Ramos (cell line): ENCODE measurements around the gene SLC25A10.
"Not testable (repeated sequence)": the region's sequence is repeated elsewhere in the genome, so short reads cannot be mapped to it uniquely, and the experiment has no call there.

Source experiments
- in situ Hi-C: fragments of 300-500 bp; cut with MboI; formaldehyde crosslinking; loops from one replicate; pipeline ENCODE4 v1.14.3; 2022; ENCODE audit warnings: low sequenced_read_pairs; ENCODE audit not compliant: unreplicated experiment

Gene SLC25A10

GRCh38 chr17:81717766-81718089, 5.6 kb downstream of the SLC25A10 start:
- in situ Hi-C loops: no loop called here

GRCh38 chr17:81719410-81720266, 7.6 kb downstream of the SLC25A10 start:
- in situ Hi-C loops: no loop called here

DNA sequence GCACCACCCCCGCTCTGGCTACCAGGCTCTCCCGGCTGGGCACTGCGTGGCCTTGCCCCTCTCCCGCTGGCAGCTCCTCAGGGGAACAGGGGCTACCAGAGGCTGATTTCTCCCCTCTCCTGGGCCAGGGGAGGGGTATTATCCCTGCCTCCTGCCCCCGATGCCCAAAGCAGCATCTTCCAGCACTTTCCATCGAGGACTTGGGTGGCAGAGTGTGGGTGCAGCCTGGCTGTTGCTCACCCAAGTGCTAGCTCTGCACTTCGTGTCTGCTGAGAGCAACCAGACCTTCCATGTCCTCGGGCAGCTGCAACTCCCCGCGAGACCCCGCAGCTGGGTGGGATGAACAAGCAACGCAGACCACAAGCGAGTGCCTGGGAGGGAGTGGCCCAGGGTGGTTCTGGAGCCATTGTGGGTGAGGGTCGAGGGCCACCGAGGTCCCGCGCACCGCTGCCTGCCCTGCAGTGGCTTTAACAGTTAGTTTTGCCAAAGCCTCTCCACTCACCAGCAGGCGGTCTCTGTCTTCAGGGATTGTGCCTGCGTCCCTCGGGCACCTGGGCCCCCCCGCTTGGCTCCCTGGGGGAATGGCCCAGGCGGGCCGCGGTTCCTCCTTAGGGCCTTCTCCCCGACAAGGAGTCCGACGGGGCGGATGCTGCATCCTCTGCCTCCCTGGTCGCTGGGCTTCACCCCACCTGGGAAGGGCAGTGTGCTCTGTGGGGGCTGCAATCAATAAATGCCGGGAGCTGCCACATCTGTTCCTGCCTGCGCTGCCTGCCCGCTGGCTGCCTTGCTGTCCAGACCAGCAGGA, 8.4 kb downstream of the SLC25A10 start:
- in situ Hi-C loops: no loop called here

DNA sequence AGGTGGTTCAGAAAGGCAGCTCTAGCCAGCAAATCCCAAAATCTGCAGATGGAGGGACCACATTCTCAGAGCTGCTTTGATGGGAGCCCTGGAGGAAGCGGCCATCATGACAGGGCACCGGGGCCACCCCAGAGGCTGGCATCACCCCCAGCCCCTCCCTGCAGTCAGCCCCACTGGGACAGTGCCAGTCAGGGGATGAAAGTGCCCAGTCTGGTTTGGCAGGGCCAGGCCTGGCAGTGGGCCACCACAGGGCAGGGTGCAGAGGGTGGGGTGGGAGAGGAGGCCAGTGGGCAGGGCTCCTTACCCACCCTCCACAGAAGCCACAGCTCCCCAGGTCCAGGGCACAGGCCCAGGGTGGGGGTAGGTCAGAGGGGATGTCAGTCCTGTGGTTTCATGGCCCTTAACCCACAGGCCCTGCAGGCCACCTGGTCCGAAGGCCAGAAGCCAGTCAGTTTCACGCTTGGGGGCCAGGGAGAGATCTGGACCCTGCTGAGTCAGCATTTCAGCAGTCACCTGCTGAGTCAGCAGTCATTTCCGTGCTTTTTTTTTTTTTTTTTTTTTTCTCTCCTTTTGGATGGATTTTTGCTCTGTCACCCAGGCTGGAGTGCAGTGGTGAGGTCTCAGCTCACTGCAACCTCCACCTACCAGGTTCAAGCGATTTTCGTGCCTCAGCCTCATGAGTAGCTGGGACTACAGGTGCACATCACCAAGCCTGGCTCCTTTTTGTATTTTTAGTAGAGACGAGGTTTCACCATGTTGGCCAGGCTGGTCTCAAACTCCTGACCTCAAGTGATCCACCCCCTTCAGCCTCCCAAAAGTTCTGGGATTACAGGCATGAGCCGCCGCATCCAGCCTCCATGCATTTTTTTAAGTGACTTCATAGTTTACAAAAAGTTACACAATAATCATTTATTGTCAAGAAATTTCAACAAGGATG, 10.4 kb downstream of the SLC25A10 start:
- in situ Hi-C loops: no loop called here

DNA sequence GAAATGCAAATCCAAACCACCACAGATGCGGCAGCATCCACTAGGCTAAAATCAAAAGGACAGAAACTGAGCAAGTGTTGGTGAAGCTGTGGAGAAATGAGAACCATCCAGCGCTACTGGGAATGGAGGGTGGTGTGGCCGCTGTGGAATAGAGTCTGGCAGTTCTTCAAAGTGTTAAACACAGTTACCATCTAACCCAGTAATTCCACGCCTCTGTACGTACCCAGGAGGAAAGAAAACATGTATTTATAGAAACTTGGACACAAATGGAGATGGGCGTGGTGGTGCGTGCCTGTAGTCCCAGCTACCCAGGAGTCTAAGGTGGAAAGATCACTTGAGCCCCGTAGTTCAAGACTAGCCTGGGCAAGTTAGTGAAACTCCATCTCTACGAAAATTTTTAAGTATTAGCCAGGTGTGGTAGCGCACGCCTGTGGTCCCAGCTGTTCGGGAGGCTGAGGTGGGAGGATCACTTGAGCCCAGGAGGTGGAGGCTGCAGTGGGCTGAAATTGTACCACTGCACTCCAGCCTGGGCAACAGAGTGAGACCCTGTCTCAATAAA, 11.6 kb downstream of the SLC25A10 start:
- in situ Hi-C loops: no loop called here

GRCh38 chr17:81725439-81725838, 13.4 kb downstream of the SLC25A10 start:
- in situ Hi-C loops: no loop called here

GRCh38 chr17:81726004-81726403, 13.9 kb downstream of the SLC25A10 start:
- in situ Hi-C loops: no loop called here

DNA sequence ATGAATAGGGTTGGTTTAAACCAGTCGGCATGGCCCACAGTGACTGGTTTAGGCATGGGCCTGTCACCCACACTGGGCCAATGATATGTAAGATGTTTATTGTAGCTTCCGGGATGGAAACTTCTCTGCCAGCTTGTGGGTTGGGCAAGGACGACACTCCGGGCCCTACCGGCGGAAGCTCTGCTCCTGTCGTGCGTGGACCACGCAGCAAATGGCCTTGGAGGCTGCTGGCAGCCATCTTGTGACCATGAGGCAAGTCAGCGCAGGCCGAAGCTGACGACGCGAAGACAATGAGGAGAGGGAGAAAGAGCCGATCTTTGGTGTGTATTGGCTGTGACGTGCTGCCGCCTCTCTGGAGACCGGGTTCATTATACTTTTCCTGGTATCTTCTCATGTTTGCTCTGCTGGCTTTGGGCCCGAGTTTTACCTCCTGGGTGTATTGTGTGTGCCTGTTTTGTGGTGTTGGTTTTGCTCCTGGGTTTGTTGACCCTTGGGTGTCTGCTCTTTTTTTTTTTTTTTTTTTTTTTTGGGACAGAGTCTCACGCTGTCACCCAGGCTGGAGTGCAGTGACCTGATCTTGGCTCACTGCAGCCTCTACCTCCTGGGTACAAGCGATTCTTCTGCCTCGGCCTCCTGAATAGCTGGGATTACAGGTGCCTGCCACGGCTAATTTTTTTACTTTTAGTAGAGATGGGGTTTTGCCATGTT, 15.4 kb downstream of the SLC25A10 start:
- in situ Hi-C loops: no loop called here

DNA sequence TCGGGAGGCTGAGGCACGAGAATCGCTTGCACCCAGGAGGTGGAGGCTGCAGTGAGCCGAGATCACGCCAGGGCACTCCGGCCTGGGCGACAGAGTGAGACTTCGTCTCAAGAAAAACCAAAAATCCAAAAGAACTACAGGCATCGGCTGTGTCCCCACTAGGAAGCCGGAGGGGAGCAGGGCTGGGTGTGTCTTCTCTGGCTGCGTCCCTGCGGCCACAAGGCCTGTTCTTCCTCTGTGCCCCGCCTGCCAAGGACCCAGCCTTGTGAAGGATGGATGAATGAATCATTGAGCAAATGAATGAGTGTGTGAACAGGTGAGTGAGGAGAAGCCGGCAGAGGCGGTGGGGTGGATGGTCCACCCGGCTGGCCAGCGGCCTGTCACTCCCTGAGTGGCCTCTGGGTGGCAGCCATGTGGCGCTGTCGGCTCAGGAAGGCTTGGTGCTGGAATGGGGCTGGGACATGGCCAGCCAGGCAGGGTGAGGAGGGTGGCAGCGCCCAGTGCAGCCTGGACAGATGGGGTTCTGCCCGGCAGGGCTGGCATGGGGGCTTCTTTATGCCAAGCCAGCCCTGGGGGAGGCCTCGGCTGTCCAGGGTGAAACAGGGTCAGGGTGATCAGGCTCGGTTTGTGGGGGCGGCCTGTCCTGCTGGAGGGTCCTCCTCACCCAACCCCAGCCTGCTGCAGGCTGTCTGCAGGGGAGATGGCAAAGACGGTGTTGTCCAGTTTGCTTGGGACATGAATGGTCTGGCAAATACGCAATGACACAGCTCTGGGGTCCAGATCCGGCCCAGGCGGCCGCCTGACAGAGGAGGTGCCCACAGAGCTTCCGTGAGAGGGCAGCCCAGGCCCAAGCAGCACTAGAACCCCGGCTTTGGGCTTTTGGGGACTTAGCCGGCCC, 21.7 kb downstream of the SLC25A10 start:
- in situ Hi-C loops: no loop called here

GRCh38 chr17:81734405-81735263, 22.6 kb downstream of the SLC25A10 start:
- in situ Hi-C loops: no loop called here

DNA sequence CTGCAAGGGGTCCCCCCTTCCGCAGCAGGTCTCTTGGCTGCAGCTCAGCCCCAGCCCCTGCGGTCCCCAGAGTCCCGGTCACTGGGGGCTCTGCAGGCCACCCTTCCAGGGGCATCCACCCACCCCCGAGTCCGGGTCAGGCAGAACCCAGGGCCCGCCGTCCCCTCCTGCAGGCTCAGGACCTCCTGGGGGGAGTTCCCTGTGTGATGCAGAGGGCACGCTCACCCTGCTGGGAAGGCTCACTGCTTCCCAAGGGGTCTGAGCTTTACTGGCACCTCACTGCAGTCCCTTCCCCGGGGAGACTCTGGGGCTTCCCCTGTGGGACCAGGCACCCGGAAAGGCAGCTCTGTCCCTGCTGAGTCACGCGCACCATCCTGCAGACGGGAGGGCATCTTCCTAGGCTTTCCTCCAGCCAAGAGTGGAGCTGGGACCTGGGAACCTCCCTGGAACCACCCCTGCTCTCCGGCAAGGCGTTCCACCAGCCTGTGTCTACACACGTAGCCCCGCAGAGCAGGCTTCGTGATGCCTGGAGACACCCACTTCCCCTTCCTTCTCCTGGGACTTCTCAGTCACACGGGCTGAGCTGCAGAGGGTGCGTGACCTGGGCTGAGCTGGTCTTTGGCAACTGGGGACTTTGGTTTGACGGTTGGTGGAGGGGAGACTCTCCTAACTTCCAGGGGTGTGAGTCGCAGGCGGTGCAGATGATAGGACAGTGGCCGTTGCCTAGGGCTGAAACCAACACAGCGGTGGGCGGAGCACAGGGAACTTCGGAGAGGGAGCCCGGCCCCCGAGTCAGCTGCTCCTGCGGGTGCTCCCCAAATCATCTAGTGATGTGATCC, 23.4 kb downstream of the SLC25A10 start:
- in situ Hi-C loops: no loop called here

- in situ Hi-C loops: no loop called here
Observed at GRCh38 chr17:81737947-81738800, 26.1 kb downstream of the SLC25A10 start.

- in situ Hi-C loops: no loop called here
Observed at GRCh38 chr17:81738801-81739393, 26.8 kb downstream of the SLC25A10 start.

DNA sequence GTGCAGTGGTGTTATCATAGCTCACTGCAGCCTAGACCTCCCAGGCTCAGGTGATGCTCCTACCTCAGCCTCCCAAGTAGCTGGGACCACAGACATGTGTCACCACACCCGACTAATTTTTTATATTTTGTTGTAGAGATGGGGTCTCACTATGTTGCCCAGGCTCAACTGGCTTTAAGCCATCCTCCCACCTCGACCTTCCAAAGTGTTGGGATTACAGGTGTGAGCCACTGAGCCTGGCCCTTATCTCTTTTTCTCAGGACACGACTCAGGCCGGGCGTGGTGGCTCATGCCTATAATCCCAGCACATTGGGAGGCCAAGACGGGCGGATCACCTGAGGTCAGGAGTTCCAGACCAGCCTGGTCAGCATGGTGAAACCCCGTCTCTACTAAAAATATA, 27.5 kb downstream of the SLC25A10 start:
- in situ Hi-C loops: not testable (repeated sequence)

DNA sequence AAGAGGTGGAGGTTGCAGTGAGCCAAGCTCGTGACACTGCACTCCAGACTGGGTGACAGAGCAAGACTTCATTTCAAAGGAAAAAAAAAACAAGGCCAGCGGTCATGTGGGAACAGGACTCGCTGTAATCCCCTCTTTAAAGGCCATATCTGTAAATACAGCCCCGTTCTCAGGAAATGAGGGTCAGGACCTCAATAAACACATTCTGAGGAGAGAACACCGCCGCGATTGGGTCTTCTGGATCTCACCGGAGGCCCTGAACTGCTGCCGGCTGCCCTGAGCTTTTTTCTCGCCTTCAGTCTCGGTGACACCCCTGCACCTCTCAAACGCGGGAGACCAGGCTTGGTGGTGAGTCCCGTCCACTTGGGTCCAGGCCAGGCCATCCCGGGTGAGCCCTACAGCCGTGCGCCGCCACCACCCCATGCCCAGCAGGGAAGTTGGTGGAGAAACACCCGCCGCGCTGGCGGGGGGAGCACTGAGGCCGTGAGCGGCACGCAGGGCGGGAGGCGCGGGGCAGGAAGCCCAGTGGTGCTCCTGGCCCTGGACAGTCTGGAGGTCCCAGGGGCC, 28.4 kb downstream of the SLC25A10 start:
- in situ Hi-C loops: no loop called here
